SK-N-SH (cell line): ENCODE results near the gene RAB17. TPM values are rescaled to one million over a fixed set of nuclear protein-coding genes. Genes with fewer than 3 reads are reported as not detected.
A peak's percentile ranks its signal among the peaks of the same experiment; 100 is the strongest.

ENCODE experiments used
- CTCF ChIA-PET: fragments of 300-600, 350-600 bp; formaldehyde crosslinking; extraction: SDS; loops from one replicate; lab custom pipeline; 2021; lab: Yijun Ruan, JAX
- POLR2A ChIA-PET: fragments of 350-600 bp; sonication (Branson Sonifier 250); formaldehyde crosslinking; extraction: SDS; loops from one replicate; lab custom pipeline; 2020; ENCODE audit warnings: antibody characterized with exemption, inconsistent platforms; lab: Yijun Ruan, JAX
- DNase-seq: peaks from one replicate; pipeline ENCODE4 v3.0.0; 2012
- H2AFZ ChIP-seq: fragments of 200-600 bp; sonication (generic); 2 replicates; pipeline ENCODE4 v1.8.1; 2016; ENCODE audit warnings: antibody characterized with exemption, mild to moderate bottlenecking, low read depth
- H3F3A ChIP-seq: fragments of 200-600 bp; sonication (generic); replicated peaks from 2 replicates; pipeline ENCODE3; 2016; ENCODE audit warnings: antibody characterized with exemption, mild to moderate bottlenecking; ENCODE audit not compliant: insufficient read depth
- H3K27ac ChIP-seq, 2 experiments: fragments of 200-500 bp in 1 of 2; fragments of 200-600 bp in 1 of 2; sonication (Bioruptor generic) in 1 of 2; sonication (generic), shearing (Covaris generic) in 1 of 2; 2 replicates each; pipeline versions ENCODE4 v1.5.1 to v1.6.1; 2014 to 2016; ENCODE audit warnings: low read depth in 2 of 2, inconsistent platforms in 1 of 2, low read length in 1 of 2, mild to moderate bottlenecking in 1 of 2, mixed read lengths in 1 of 2
- H3K27me3 ChIP-seq: fragments of 200-600 bp; sonication (generic), shearing (Covaris generic); 2 replicates; pipeline ENCODE4 v1.6.1; 2016; ENCODE audit warnings: mixed run types; ENCODE audit not compliant: insufficient read depth
- H3K36me3 ChIP-seq, 2 experiments: fragments of 200-500 bp in 1 of 2; fragments of 200-600 bp in 1 of 2; sonication (Bioruptor generic) in 1 of 2; sonication (generic) in 1 of 2; replicated peaks in 1 of 2; 2 replicates each; pipeline versions ENCODE3 to v1.5.1; 2014 to 2016; ENCODE audit warnings: low read length in 1 of 2, mild to moderate bottlenecking in 1 of 2; ENCODE audit not compliant: insufficient read depth in 2 of 2, control insufficient read depth in 1 of 2
- H3K4me1 ChIP-seq, 2 experiments: fragments of 200-500 bp in 1 of 2; fragments of 200-600 bp in 1 of 2; sonication (Bioruptor generic) in 1 of 2; sonication (generic), shearing (Covaris generic) in 1 of 2; 2 replicates each; pipeline versions ENCODE4 v1.5.1 to v1.6.1; 2014 to 2016; ENCODE audit warnings: low read depth in 1 of 2, low read length in 1 of 2, mixed run types in 1 of 2; ENCODE audit not compliant: insufficient read depth in 2 of 2, control insufficient read depth in 1 of 2
- H3K4me2 ChIP-seq: fragments of 200-600 bp; sonication (generic), shearing (Covaris generic); 2 replicates; pipeline ENCODE4 v1.6.1; 2017; ENCODE audit warnings: mixed run types
- H3K4me3 ChIP-seq, 2 experiments: fragments of 200-500 bp in 1 of 2; fragments of 200-600 bp in 1 of 2; sonication (Bioruptor generic) in 1 of 2; sonication (generic), shearing (Covaris generic) in 1 of 2; 2 replicates each; pipeline versions ENCODE4 v1.5.1 to v1.8.1; 2014 to 2016; ENCODE audit warnings: low read depth in 2 of 2, inconsistent platforms in 1 of 2, low read length in 1 of 2, mild to moderate bottlenecking in 1 of 2, mixed read lengths in 1 of 2, moderate library complexity in 1 of 2
- H3K79me2 ChIP-seq: fragments of 200-600 bp; sonication (generic); 2 replicates; pipeline ENCODE4 v1.8.1; 2017; ENCODE audit warnings: mild to moderate bottlenecking; ENCODE audit not compliant: insufficient read depth
- H3K9ac ChIP-seq: fragments of 200-600 bp; sonication (generic); 2 replicates; pipeline ENCODE4 v1.6.1; 2017; ENCODE audit warnings: mixed run types
- H3K9me2 ChIP-seq: fragments of 200-600 bp; sonication (generic); 2 replicates; pipeline ENCODE4 v1.6.1; 2017; ENCODE audit warnings: mixed run types
- H3K9me3 ChIP-seq: fragments of 200-600 bp; sonication (generic); 2 replicates; pipeline ENCODE4 v1.6.1; 2017; ENCODE audit warnings: mixed run types, mild to moderate bottlenecking, moderate library complexity
- H4K20me1 ChIP-seq: fragments of 200-600 bp; sonication (generic); 2 replicates; pipeline ENCODE4 v1.6.1; 2017; ENCODE audit warnings: mild to moderate bottlenecking, mixed run types; ENCODE audit not compliant: insufficient read depth
- CTCF ChIP-seq: fragments of 200-600 bp; sonication (generic); IDR thresholded peaks from 2 replicates; pipeline ENCODE4 v1.6.1; 2017; ENCODE audit warnings: antibody characterized with exemption, mild to moderate bottlenecking, moderate library complexity
- EP300 ChIP-seq, 2 experiments: IDR thresholded peaks; 2 replicates each; pipeline versions ENCODE4 v1.4.0 to v1.6.1; 2012; ENCODE audit warnings: borderline replicate concordance in 1 of 2, low read depth in 1 of 2, low read length in 1 of 2
- GABPA ChIP-seq: IDR thresholded peaks from 2 replicates; pipeline ENCODE4 v1.4.0; 2012; ENCODE audit warnings: low read depth, mild to moderate bottlenecking
- IRF3 ChIP-seq: fragments of 150-350 bp; IDR thresholded peaks from 2 replicates; pipeline ENCODE4 v1.6.1; 2016; ENCODE audit warnings: mild to moderate bottlenecking, low read depth, low read length
- MEF2A ChIP-seq: IDR thresholded peaks from 2 replicates; pipeline ENCODE4 v1.4.0; 2012; ENCODE audit warnings: low read depth, borderline replicate concordance
- PBX3 ChIP-seq: IDR thresholded peaks from 2 replicates; pipeline ENCODE4; 2012
- RAD21 ChIP-seq: IDR thresholded peaks from 2 replicates; pipeline ENCODE4 v1.6.1; 2012; ENCODE audit warnings: mild to moderate bottlenecking, low read length
- RFX5 ChIP-seq: IDR thresholded peaks from 2 replicates; pipeline ENCODE4 v1.6.1; 2012; ENCODE audit warnings: mild to moderate bottlenecking, improper control_type of control experiment, low read length
- RXRA ChIP-seq: IDR thresholded peaks from 2 replicates; pipeline ENCODE4 v1.4.0; 2012; ENCODE audit warnings: low read depth, mild to moderate bottlenecking, borderline replicate concordance
- SMC3 ChIP-seq: IDR thresholded peaks from 2 replicates; pipeline ENCODE4 v1.6.1; 2012; ENCODE audit warnings: low read depth, low read length, improper control_type of control experiment
- TEAD4 ChIP-seq: IDR thresholded peaks from 2 replicates; pipeline ENCODE4 v1.4.0; 2012; ENCODE audit warnings: mild to moderate bottlenecking, borderline replicate concordance; ENCODE audit not compliant: insufficient read depth
- USF2 ChIP-seq: fragments of 150-350 bp; IDR thresholded peaks from 2 replicates; pipeline ENCODE4 v1.6.1; 2017; ENCODE audit warnings: antibody characterized with exemption, low read length, low read depth, borderline replicate concordance
- WGBS: methylation state at CpG from one replicate; pipeline ENCODE4 v1.1.6; 2017; ENCODE audit warnings: low lambda C conversion rate; 5-methylcytosine and 5-hydroxymethylcytosine counted together
- polyA plus RNA-seq, 3 experiments: library from polyadenylated mRNA; depleted of rRNA; stranded (reverse); fragments of >200 nt; gene quantifications; 2 replicates each; pipeline ENCODE4 v1.2.3, GENCODE V29; 2012

Gene RAB17
- polyA plus RNA-seq, 1 of the 3 experiments (the other 2 are of a cell fraction), result 0.10 TPM

- Histone ChIP-seq H3K9ac (no peak overlapping the region), H3K27ac (peak overlapping the region in 1 of 2 experiments; percentile 77; a peak in 1 of 4 replicates), H3K79me2 (no peaks in the 10 kb centered on the region), H2AFZ (no peak overlapping the region), H3K9me3 (no peaks in the 10 kb centered on the region), H3K4me2 (no peak overlapping the region), H4K20me1 (no peaks in the 10 kb centered on the region), H3K4me3 (no peak overlapping the region), H3K36me3 (no peaks in the 10 kb centered on the region), H3K9me2 (no peaks in the 10 kb centered on the region), H3F3A (no peaks in the 10 kb centered on the region), H3K27me3 (no peaks in the 10 kb centered on the region), H3K4me1 (peaks cover 0 to 21% of the 10 kb centered on the region in 2 experiments; a peak in 1 of 4 replicates)
- 81% methylated on average over 16 of the region's 25 CpGs for WGBS
- CTCF ChIA-PET, result interaction anchor here (0.5 to 8.6 kb wide), 29 partner anchors 10 to 683 kb away, joined by 3 to 81 read pairs (median 3); no protein-coding TSS in a partner anchor
- POLR2A ChIA-PET, result interaction anchor here (0.6 kb wide), 1 partner anchor 163 kb away, joined by 3 read pairs; no protein-coding TSS in a partner anchor
- TF ChIP-seq USF2 (0 out of 2 replicates have a peak, but pooled peaks have one; percentile 15), RXRA (no peak), GABPA (no peak), EP300 (IDR thresholded peaks at IDR 0.05; ENCODE audit: borderline replicate concordance in 1 of 2, low read depth in 1 of 2, low read length in 1 of 2) (no peak), IRF3 (no peak), RAD21 (peak; percentile 77), PBX3 (no peak), RFX5 (no peak), CTCF (peak; percentile 61), TEAD4 (no peak), MEF2A (no peak), SMC3 (peak; percentile 54)
- peak; percentile 69 for DNase-seq
Measured at GRCh38 chr2:237581751-237582746, 8.5 kb downstream of the RAB17 start.
